H9 (cell line): ENCODE results near the gene SLC51A. TPM values are rescaled to one million over a fixed set of nuclear protein-coding genes. Genes with fewer than 3 reads are reported as not detected.

Source experiments
- DNase-seq: peaks from one replicate; pipeline ENCODE4 v3.0.0-alpha.2; 2017
- H2AFZ ChIP-seq: one replicate; pipeline ENCODE4 v1.6.1; 2013; ENCODE audit warnings: mild to moderate bottlenecking, low read length, control low read depth, moderate library complexity
- H2AK5ac ChIP-seq: 2 replicates; pipeline ENCODE4 v1.6.1; 2013; ENCODE audit warnings: low read length, control low read depth, mixed read lengths; ENCODE audit not compliant: insufficient read length
- H2BK120ac ChIP-seq: one replicate; pipeline ENCODE4 v1.6.1; 2013; ENCODE audit warnings: low read depth, mild to moderate bottlenecking, low read length, control low read depth, inconsistent platforms; ENCODE audit not compliant: poor library complexity, severe bottlenecking
- H2BK12ac ChIP-seq: 2 replicates; pipeline ENCODE4 v1.6.1; 2013; ENCODE audit warnings: low read length, control low read depth, mixed read lengths, low read depth; ENCODE audit not compliant: insufficient read length
- H2BK15ac ChIP-seq: 2 replicates; pipeline ENCODE4 v1.6.1; 2013; ENCODE audit warnings: low read depth, low read length, control low read depth
- H2BK20ac ChIP-seq: one replicate; pipeline ENCODE4 v1.6.1; 2013; ENCODE audit warnings: low read depth, mild to moderate bottlenecking, low read length, control low read depth, inconsistent platforms; ENCODE audit not compliant: poor library complexity, severe bottlenecking
- H2BK5ac ChIP-seq: 2 replicates; pipeline ENCODE4 v1.6.1; 2013; ENCODE audit warnings: low read length, control low read depth, mixed read lengths; ENCODE audit not compliant: insufficient read length
- H3K14ac ChIP-seq: 2 replicates; pipeline ENCODE4 v1.6.1; 2013; ENCODE audit warnings: low read length, control low read depth; ENCODE audit not compliant: insufficient read depth
- H3K18ac ChIP-seq: 2 replicates; pipeline ENCODE4 v1.6.1; 2013; ENCODE audit warnings: low read depth, mild to moderate bottlenecking, mixed read lengths, low read length, control low read depth; ENCODE audit not compliant: insufficient read length
- H3K23ac ChIP-seq: 2 replicates; pipeline ENCODE4 v1.6.1; 2013; ENCODE audit warnings: low read length, control low read depth, mixed read lengths, low read depth; ENCODE audit not compliant: insufficient read length
- H3K23me2 ChIP-seq: 2 replicates; pipeline ENCODE4 v1.6.1; 2013; ENCODE audit warnings: low read depth, mild to moderate bottlenecking, mixed read lengths, low read length, control low read depth; ENCODE audit not compliant: insufficient read length, poor library complexity, severe bottlenecking
- H3K27ac ChIP-seq: 2 replicates; pipeline ENCODE4 v1.5.1; 2013; ENCODE audit warnings: low read length, control low read depth, mixed read lengths, low read depth; ENCODE audit not compliant: insufficient read length
- H3K27me3 ChIP-seq: 2 replicates; pipeline ENCODE4 v1.6.1; 2013; ENCODE audit warnings: low read length, control low read depth, inconsistent platforms; ENCODE audit not compliant: insufficient read depth
- H3K4ac ChIP-seq: 2 replicates; pipeline ENCODE4 v1.6.1; 2013; ENCODE audit warnings: low read depth, mild to moderate bottlenecking, control low read depth, inconsistent platforms, low read length, moderate library complexity
- H3K4me1 ChIP-seq: 2 replicates; pipeline ENCODE4 v1.6.1; 2013; ENCODE audit warnings: low read length, control low read depth, inconsistent platforms; ENCODE audit not compliant: insufficient read depth
- H3K4me2 ChIP-seq: 2 replicates; pipeline ENCODE4 v1.6.1; 2013; ENCODE audit warnings: low read length, control low read depth, mixed read lengths; ENCODE audit not compliant: insufficient read length, insufficient read depth
- H3K56ac ChIP-seq: 2 replicates; pipeline ENCODE4 v1.6.1; 2013; ENCODE audit warnings: low read depth, mild to moderate bottlenecking, mixed read lengths, low read length, control low read depth; ENCODE audit not compliant: insufficient read length
- H3K79me1 ChIP-seq: 2 replicates; pipeline ENCODE4 v1.6.1; 2013; ENCODE audit warnings: low read depth, mild to moderate bottlenecking, moderate library complexity, low read length, control low read depth, inconsistent platforms; ENCODE audit not compliant: insufficient read depth, poor library complexity, severe bottlenecking
- H3K79me2 ChIP-seq: 2 replicates; pipeline ENCODE4 v1.6.1; 2013; ENCODE audit warnings: low read length, control low read depth, inconsistent platforms; ENCODE audit not compliant: insufficient read depth
- H3K9ac ChIP-seq: 2 replicates; pipeline ENCODE4 v1.6.1; 2013; ENCODE audit warnings: low read length, control low read depth, mixed read lengths; ENCODE audit not compliant: insufficient read length; ENCODE audit errors: extremely low read depth
- H3K9me3 ChIP-seq: one replicate; pipeline ENCODE4 v1.6.1; 2013; ENCODE audit warnings: low read depth, low read length, inconsistent platforms; ENCODE audit not compliant: control insufficient read depth
- H3T11ph ChIP-seq: one replicate; pipeline ENCODE4 v1.6.1; 2013; ENCODE audit warnings: mild to moderate bottlenecking, low read length, control low read depth, inconsistent platforms
- H4K20me1 ChIP-seq: one replicate; pipeline ENCODE4 v1.6.1; 2013; ENCODE audit not compliant: control insufficient read depth, insufficient read length, insufficient read depth
- H4K5ac ChIP-seq: 2 replicates; pipeline ENCODE4 v1.6.1; 2013; ENCODE audit warnings: low read depth, mild to moderate bottlenecking, mixed read lengths, low read length, control low read depth; ENCODE audit not compliant: insufficient read length
- H4K8ac ChIP-seq: replicated peaks from 2 replicates; pipeline ENCODE4 v1.6.1; 2013; ENCODE audit warnings: low read length, control low read depth, mixed read lengths, low read depth; ENCODE audit not compliant: insufficient read length
- H4K91ac ChIP-seq: 2 replicates; pipeline ENCODE4 v1.6.1; 2013; ENCODE audit warnings: low read depth, mild to moderate bottlenecking, moderate library complexity, mixed read lengths, low read length, control low read depth; ENCODE audit not compliant: insufficient read length
- H3K27ac Mint-ChIP-seq, 3 experiments: 2 replicates in 2 of 3; 3 replicates in 1 of 3; pipeline ENCODE4 v1.8.0; 2020 to 2021; ENCODE audit warnings: mixed read lengths in 3 of 3, mild to moderate bottlenecking in 1 of 3, moderate library complexity in 1 of 3
- H3K27me3 Mint-ChIP-seq: 2 replicates; pipeline ENCODE4 v1.8.0; 2021; ENCODE audit warnings: low read depth, mild to moderate bottlenecking, moderate library complexity, mixed read lengths
- H3K36me3 Mint-ChIP-seq, 3 experiments: 2 replicates in 2 of 3; 3 replicates in 1 of 3; pipeline ENCODE4 v1.8.0; 2020 to 2021; ENCODE audit warnings: low read depth in 3 of 3, mixed read lengths in 3 of 3; ENCODE audit not compliant: insufficient read depth in 1 of 3
- H3K4me1 Mint-ChIP-seq, 2 experiments: 2 replicates each; pipeline ENCODE4 v1.8.0; 2020; ENCODE audit warnings: mixed read lengths in 2 of 2
- H3K4me3 Mint-ChIP-seq, 2 experiments: 2 replicates in 1 of 2; 3 replicates in 1 of 2; pipeline ENCODE4 v1.8.0; 2020 to 2021; ENCODE audit warnings: mild to moderate bottlenecking in 2 of 2, mixed read lengths in 2 of 2, moderate library complexity in 1 of 2
- H3K9me3 Mint-ChIP-seq, 2 experiments: 2 replicates in 1 of 2; 3 replicates in 1 of 2; pipeline ENCODE4 v1.8.0; 2020; ENCODE audit warnings: mild to moderate bottlenecking in 2 of 2, mixed read lengths in 2 of 2, moderate library complexity in 1 of 2
- CTCF ChIP-seq: fragments of 200-600 bp; sonication (generic); conservative IDR thresholded peaks from 3 replicates; pipeline ENCODE4 v1.8.0; 2021; ENCODE audit warnings: antibody characterized with exemption, mild to moderate bottlenecking
- WGBS: extraction: QIAGEN DNeasy Blood & Tissue Kit; methylation state at CpG from one replicate; pipeline ENCODE4 v1.1.7; 2013; ENCODE audit warnings: missing lambda C conversion rate, low lambda C conversion rate, mixed read lengths; ENCODE audit not compliant: insufficient read length; ENCODE audit errors: extremely low coverage; 5-methylcytosine and 5-hydroxymethylcytosine counted together
- total RNA-seq: library from RNA; stranded (reverse); gene quantifications from 2 replicates; pipeline ENCODE4 v1.2.1, GENCODE V29; 2021

Gene SLC51A
- total RNA-seq, 1 experiment from 2014 or later: 5.6 TPM

- no peaks in the 10 kb centered on the region for H3K27me3 ChIP-seq
- no peaks in the 10 kb centered on the region for H3K9me3 ChIP-seq
- H3K9me3 Mint-ChIP-seq: no peaks in the 10 kb centered on the region
- WGBS: no CpG with 5 or more reads among the region's 8 CpGs
- no peak for TF ChIP-seq CTCF
- H2BK20ac ChIP-seq: no peak overlapping the region
- no peak overlapping the region for H2BK120ac ChIP-seq
- H3K36me3 Mint-ChIP-seq: peaks cover 3 to 30% (median 7%) of the 10 kb centered on the region in 3 experiments; a peak in 5 of 7 replicates
- no peak overlapping the region for H4K5ac ChIP-seq
- no peaks in the 10 kb centered on the region for H3K79me2 ChIP-seq
- DNase-seq: no peak
- H3K27me3 Mint-ChIP-seq: no peaks in the 10 kb centered on the region
- no peak overlapping the region for H3K27ac Mint-ChIP-seq
- no peak overlapping the region for H3K4me2 ChIP-seq
- no peak overlapping the region for H2AK5ac ChIP-seq
- peaks cover 2% of the 10 kb centered on the region for H4K20me1 ChIP-seq
- no peak overlapping the region for H3K14ac ChIP-seq
- no peak overlapping the region for H2BK12ac ChIP-seq
- no peaks in the 10 kb centered on the region for H3K23me2 ChIP-seq
- no peak overlapping the region for H2BK15ac ChIP-seq
- H2BK5ac ChIP-seq: no peak overlapping the region
- H3K18ac ChIP-seq: no peak overlapping the region
- H3K4me1 ChIP-seq: no peaks in the 10 kb centered on the region
- no peak overlapping the region for H3K27ac ChIP-seq
- H4K91ac ChIP-seq: no peak overlapping the region
- no peak overlapping the region for H4K8ac ChIP-seq
- H3K4me3 Mint-ChIP-seq: no peak overlapping the region
- H3K56ac ChIP-seq: no peak overlapping the region
- no peak overlapping the region for H3T11ph ChIP-seq
- H2AFZ ChIP-seq: no peak overlapping the region
- no peak overlapping the region for H3K4ac ChIP-seq
- no peak overlapping the region for H3K23ac ChIP-seq
- H3K79me1 ChIP-seq: no peaks in the 10 kb centered on the region
- H3K4me1 Mint-ChIP-seq: peaks cover 0 to 8% of the 10 kb centered on the region in 2 experiments; a peak in 2 of 4 replicates
- H3K9ac ChIP-seq: no peak overlapping the region
Observed at GRCh38 chr3:196236223-196236622, 19.9 kb downstream of the SLC51A start.
